Stimulated activated CD4-positive, alpha-beta T cell treated with anti-CD3 and anti-CD28 coated beads, Interleukin-1b, Interleukin-23, amount 100 ng/mL, for 4 hours (primary cell): ENCODE data around the gene IL25.
"Not testable (repeated sequence)": the region's sequence is repeated elsewhere in the genome, so short reads cannot be mapped to it uniquely, and the experiment has no call there.

ENCODE experiments used
- DNase-seq, 2 donors: peaks; one replicate each; pipeline ENCODE4 v3.0.0-alpha.2; 2020; ENCODE audit warnings: low read depth in 2 of 2

The IL25 gene

DNA sequence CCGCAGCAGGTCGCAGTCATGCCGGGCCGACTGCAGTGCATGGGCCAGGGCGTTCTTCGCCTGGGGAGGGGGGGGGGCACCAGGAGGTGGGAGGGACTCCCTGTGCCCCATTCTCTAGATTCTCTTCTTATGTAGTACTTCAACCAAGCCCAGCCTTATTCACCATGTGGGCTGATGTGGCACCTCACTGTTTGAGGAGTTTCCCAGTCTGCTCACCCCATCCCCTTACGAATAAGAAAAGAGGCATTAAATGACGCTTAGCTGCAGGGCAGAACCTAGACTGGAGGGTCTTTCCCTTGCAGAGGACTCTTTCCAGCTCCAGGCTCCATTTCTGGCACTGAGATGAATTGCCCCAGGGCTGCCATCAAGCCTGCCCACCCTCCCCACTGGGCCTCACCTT lies 16.4 kb downstream of the IL25 start:
- no peak for DNase-seq

DNA sequence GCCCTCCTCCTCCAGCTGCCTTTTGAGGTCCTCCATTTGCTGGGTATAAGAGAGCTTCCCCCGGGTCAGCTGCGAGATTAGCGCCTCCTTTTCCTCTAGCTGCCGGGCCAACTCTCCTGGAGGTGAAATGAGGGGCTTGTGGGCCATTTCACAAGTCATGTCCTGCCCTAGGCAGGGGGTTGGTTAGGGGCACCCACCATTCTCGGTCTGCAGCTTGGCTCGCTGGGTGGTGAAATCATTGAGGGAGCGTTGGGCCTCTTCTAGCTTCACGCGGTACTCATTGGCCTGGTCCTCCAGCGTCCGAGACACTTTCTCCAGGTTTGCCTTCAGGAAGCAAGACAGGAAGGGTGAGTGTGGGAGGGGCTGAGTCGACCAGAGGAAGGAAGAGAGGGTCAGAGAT lies 16.8 kb downstream of the IL25 start:
- no peak for DNase-seq

DNA sequence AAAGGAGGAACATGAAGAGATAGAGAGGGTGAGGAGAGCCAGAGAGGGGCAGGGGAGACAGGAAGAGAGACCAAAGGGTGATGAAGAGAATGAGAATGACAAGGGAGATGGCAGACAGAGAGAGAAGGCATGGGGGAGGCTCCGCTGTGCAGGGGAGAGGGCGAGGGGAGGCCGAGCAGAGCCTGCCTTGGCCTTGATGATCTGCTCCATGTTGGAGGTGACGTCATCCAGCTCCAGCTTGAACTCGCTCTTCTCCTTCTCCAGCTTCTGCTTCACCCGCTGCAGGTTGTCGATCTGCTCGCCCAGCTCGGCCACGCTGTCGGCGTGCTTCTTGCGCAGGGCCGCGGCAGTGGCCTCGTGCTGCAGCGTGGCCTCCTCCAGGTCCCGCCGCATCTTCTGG lies 17.3 kb downstream of the IL25 start:
- DNase-seq: not testable (repeated sequence)

DNA sequence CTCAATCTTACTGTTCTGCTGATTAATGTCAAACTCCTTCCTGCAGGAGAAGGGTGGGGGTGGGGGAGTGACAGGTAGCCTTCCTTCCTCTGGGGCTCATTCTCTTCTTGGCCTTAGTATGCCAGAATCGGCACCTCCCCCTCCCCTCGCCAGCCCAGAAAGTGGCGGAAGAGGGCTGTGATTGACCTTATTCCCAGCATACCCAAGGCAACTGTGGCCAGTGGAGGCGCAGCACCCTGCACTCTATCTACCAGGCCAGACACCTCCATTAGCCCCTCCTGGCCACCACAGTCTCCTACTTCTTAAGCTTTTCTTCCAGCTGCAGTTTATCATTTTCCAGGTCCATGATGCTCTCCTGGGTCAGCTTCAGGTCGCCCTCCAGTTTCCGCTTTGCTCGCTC lies 20.0 kb downstream of the IL25 start:
- DNase-seq: no peak

DNA sequence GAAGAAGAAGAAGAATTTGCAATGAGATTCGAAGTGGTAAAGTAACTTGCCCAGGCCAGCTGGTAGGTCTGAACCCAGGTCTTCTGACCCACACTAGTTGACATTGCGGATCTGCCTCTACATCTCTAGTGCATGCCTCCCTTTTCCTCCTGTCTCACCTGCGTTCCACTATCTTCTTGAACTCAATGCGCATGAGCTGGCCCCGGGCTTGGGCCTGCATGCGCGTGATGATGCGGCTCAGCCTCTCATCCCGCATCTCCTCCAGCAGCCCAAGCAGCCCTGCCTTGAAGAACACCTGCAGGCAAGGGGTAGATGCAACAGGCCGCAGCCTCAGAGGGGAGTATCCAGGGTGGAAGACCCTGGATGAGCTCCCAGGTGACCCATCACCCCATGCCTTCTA lies 23.5 kb downstream of the IL25 start:
- no peak for DNase-seq

DNA sequence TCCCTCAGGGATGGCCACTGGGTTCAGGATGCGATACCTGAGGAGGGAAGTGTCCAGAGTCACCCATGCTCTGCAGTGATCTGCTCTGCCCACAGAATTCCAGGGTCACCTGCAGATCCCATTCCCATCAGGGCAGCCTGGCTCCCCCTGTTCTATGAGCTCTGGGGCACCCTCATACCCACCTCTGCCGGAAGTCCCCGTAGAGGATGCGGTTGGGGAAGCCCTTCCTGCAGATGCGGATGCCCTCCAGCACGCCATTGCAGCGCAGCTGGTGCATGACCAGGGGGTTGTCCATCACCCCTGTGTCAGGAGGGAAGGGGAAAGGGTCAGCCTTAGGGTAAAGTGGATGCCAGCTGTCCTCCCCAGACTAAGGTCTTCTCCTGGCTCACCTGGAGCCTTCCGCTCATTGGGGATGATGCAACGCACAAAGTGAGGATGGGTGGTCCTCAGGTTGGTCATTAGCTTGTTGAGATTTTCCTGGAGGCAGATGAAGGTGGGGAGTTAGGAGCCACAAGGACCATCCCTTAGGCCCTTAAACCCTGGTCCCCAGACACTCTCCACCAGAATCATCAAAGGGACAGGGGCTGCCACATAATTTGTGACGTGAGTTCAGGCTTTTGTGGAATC lies 24.3 kb downstream of the IL25 start:
- DNase-seq: no peak

DNA sequence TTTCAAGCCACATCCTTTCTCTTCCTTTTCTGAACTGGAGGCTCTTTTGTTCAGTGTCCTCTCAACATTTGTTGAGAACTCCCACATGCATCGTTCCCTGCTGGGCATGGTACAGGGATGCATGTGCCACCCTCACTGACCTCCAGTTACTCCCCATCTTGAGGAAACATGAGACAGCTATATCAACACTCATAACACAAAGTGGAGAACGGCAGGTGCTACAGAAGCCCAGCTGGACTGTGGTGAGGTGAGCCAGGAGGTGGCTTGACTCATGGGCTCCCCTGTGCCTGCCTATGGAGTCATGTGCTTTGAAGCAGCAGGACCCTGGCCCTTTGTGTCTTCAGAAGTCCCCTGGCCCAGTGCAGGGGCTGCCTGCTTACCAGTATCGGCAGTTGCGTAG lies 25.7 kb downstream of the IL25 start:
- no peak for DNase-seq

DNA sequence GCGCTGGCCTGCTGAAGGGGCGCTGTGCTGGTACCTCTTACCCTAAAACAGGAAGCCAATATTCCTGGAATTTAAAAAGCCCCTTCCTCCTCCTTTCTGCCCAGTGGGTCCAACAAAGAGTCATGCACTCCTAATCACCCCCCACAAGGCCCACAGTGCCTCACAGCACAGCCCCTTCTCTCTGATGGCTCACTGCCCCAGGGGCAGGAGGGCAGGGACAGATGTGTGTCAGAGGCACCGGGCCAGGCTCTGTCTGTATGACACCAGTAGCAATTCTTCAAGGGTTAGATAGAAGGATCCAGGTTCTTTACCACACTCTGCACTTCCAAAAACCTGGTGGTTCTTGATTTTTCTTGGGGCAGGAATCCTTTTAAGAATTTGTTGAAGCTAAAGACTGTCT lies 26.5 kb downstream of the IL25 start:
- DNase-seq: no peak

DNA sequence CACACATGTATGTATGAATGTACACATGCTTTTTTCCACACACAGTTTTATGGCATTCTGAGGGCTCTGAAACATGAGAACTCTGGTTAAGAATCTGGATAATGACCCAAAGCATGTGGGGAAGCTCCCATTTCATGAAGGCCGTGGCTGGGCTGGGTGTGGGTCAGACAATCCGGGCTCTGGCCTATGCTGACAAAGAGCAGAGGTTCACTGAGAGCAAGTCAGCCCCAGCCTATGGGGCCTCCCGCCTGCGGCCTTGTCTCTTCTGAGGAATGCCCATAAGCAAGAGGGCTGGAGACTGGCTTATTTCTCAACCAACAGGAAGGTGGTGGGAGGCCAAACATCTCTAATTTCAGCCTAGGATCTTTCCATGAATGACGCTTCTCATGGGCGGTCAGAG lies 27.0 kb downstream of the IL25 start:
- DNase-seq: no peak

DNA sequence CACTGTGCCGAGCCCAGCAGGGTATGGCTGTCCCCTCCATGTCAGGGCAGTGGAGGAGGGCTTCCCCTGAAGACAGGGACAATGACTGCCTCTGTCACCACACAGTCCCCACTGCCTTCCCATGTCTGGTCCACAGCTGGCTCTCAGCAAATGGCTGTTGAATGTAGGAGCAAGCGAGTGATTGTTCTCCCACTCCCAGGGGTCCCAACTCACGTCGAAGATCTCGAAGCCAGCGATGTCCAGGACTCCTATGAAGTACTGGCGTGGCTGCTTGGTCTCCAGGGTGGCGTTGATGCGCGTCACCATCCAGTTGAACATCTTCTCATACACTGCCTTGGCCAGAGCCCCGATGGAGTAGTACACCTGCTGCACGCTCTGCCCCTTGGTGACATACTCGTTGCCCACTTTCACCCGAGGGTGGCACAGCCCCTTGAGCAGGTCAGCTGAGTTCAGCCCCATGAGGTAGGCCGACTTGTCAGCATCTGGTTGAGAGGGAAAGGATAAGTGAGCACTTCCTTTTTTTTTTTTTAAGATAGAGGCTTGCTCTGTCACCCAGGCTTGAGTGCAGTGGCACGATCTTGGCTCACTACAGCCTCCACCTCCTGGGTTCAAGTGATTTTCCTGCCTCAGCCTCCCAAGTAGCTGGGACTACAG lies 28.0 kb downstream of the IL25 start:
- not testable (repeated sequence) for DNase-seq

DNA sequence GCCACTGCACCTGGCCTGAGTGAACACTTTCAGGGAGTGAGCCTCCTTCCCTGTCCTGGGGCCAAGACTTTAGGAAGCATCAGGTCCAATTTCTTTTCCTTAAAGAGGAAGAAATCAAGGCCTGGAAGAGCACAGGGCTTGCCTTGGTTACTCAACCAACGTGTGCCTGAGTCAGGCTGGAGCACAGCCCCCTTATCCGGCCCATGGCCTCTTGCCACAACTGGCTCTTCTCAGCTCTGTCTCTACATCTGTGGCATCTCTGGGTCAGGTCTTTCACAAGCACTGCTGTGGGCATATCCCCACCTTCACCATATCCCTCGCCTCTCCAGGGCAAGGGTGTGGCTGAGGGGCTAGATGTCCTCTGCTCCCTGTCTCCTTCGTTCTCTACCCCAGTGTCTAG lies 28.7 kb downstream of the IL25 start:
- no peak for DNase-seq

DNA sequence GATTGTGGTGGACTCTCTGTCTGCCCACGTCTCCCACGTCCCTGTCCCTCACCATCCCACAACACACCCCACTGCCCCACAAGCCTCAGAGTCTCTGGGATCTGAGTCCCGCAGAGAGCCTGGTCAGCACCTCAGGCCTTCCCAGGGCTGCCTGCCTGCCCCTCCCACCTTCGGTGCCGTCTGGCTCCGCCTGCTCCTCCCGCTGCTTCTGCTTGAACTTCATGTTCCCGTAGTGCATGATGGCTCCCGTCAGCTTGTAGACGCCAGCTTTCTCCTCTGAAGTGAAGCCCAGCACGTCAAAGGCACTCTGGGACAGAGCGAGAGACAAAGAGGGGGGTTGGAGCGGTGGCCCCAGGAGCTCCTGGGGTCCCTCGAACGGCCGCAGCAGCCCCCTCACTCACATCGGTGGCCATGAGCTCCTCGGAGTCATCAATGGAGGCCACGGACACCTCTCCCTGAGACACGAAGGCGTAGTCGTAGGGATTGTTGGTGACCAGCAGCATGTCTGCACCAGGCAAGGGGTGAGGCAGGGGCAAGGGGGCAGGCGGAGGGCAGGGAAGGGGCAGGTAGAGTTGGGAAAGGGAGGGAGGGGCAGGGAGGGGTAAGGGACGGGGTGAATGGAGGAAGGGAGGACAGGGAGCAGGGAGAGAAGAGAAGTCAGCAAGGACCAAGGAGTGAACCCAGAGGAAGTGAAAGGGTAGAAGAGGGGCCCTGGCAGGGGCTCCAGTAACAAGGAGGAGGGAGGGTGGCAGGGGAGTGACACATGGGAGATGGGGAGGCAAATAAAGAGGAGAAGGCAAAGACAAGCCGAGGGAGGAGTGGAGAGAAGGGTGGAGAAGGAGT lies 29.9 kb downstream of the IL25 start:
- DNase-seq: no peak

DNA sequence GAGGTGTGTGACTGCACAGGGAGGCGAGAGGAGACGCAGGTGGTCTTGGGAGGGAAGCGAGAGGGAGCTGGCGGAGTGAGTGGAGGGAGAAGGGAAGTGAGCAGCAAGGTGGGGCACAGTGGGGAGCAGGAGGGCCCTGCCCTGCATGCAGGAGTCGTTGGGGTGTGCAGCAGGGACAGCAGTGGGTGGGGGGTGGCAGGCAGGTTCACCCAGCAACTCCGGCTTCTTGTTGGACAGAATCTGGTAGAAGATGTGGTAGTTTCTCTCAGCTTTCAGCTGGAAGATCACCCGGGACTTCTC lies 30.5 kb downstream of the IL25 start:
- DNase-seq: no peak

DNA sequence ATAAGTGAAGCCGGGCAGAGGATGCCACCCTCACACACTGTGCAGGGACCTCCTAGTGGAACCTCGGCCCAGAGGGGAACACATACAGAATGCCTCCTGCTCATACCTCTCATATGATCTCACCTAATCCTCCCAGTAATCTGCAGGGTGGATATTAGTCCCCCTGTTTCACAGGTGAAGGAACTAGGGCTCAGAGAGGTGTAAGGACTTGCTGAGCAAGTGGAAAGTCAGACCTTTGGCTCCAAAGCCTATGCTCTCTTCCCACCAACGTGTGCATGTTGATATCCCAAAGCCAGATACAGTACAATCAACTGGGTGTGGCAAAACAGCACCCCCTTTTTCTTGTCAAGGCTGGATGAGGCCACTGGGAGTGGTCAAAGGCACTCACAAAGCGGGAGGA lies 31.3 kb downstream of the IL25 start:
- DNase-seq: no peak

DNA sequence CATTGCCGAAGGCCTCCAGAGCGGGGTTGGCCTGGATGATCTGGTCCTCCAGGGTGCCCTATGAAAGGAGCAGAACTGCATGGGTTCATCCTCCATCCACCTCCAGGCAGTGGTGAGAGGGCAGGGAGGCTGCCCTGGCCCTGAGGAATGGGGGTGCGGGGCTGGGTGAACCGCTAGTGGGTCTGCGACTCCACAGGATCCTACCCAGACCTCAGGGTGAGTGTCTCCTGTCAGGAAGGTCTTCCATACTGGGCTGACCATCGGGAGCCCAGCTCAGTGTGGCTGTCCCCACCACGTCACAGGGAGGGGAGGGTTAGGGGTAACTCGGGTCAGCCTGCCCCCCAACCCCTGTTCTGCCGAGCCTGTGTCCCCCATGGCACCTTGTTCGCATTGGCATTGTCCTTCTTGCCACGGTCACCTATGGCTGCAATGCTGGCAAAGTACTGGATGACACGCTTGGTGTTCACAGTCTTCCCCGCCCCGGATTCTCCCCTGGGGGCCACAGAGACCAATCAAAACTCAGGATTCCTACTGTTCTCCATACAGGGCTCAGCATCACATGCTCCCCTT lies 31.8 kb downstream of the IL25 start:
- DNase-seq: no peak

DNA sequence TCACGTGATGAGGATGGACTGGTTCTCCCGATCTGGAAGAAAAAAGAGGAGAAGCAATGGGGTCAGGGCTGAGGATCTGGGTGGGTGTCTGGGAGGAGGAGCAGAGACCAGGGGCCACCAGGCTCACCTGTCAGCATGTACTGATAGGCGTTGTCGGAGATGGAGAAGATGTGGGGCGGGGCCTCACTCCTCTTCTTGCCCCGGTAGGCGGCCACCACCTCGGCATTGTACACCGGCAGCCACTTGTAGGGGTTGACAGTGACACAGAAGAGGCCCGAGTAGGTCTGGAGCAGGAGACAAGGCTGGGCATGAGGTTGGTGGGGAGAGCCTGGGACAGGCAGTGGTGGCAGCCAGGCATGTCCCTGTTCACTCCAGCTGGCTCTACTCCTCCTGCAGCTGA lies 32.5 kb downstream of the IL25 start:
- no peak for DNase-seq

DNA sequence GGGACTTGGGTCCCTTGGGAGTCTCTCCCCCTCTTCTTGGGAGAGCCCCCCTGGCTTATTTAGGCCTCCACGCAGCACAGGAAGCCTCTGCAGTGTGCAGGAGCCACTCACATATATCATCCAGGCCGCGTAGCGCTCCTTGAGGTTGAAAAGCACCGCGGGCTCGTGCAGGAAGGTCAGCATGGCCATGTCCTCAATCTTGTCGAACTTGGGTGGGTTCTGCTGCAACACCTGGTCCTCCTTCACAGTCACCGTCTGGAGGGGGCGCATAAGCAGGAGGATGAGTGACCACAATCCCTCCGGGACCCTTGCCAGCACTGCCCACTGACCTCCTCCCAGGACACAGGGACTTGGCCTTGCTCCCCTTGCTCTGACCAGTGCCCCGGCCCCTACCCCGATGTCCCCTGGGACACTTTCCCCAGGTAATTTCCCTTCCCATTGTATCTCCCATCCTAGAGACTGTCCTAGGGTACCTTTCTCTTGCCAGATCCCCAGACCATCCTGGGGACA lies 33.0 kb downstream of the IL25 start:
- no peak for DNase-seq

DNA sequence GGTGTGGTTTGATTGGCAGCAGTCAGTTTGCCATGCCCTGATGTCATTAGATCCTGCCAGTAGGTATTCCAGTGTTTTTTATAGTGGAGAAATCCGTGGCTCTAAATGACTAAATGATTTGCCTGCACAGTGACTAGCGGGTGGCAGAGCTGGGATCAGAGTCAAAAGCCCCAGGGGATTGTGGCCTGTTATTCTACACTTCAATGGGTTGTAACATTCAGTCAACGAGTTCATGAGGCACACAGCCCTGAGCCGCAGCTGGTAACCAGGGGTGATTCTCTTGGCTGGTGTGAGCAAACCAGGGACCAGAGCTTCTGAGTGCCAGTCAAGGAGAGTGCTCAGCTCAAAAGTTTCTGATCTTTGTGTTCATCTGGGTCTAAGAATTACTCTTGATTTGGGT lies 33.6 kb downstream of the IL25 start:
- DNase-seq: no peak

DNA sequence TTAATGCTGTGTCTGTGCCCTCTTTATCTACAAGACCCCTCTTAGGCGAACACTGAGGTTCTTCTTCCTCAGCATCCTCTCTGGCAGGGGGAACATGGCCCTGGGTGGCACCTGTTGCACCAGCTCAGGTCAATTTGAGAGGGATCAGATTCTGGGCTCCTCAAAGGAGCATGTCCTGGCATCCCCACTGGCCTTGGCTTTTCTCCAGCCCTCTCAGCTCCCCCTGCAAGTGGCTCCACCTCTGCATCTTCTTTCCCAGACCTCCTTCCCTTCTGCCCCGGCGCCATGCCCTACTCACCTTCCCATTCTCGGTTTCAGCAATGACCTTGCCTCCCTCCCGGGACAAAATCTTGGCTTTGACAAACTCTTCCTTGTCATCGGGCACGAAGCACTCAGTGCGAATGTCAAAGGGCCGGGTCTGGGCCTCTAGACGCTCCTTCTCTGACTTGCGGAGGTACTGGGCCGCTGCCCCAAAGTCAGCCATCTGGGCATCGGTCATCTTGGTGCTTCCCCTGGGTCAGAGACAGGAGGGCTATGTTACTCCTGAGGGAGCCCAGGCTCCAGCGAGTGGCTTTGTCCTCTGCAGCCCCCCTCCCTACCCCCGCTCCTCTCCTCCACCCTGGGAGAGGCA lies 34.2 kb downstream of the IL25 start:
- no peak for DNase-seq

DNA sequence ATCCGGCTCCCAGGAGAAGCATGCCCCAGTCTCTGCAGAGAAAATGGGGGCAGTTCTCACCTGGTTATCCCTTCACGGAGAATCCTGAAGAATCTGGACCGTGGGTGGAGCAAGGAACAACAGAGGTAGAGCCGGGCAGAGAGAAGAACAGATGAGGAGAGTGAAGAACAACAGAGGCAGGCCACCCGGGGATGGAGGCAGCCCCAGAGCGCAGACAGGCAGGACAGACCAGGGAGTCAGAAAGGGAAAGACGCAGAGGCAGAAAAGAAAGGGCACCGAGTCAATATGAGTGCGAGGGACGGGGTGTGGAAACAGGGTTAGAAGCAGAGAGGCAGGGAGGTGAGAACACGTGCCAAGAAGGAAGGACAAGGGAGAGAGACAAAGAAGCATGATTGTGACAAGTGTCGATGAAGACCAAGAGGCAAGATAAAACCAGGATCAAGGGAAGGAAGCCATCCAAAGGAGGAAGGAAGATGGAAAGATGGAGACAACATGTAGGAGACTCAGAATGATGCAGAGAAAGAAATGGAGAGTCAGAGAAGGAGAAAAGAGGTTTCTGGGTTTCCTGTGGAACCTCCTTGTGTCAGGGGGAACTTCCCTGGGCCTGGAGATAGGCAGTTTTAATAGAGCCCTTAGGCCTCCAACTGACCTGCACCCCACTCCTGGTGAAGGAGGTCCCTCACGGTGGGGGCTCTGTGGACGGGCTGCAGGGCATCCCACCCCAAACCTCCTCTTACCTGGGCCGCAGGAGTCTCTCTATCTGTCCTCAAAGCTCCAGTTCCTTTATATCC lies 35.1 kb downstream of the IL25 start, which contains the start of gene MYH6:
Gene MYH6, minus strand, starts transcription at position 758 of the 791 bp plus-strand sequence. CDS start 1,050 bp downstream, outside the sequence.
- no peak for DNase-seq

DNA sequence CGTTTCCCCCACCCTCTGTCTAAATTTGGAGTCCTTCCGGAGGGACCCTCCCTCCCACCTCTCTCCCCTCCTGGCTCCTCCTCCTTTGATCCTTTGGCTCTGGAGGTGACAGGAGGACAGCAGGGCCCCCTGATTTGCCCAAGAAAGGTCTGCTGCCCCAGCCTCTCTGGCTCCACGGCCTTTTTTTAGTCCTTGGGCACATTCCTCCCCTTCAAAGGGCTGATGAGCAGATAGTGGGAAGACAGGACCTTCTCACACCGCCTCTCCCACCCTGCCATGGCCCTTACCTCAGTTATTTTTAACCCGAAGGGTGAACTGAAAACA lies 35.7 kb downstream of the IL25 start:
- DNase-seq: no peak
